Stimulated activated CD4-positive, alpha-beta T cell treated with anti-CD3 and anti-CD28 coated beads, Interleukin-1b, Interleukin-23, amount 100 ng/mL, for 1 hour (primary cell): ENCODE measurements around the gene FST.

Experiments
- DNase-seq, 2 donors: peaks; one replicate each; pipeline ENCODE4 v3.0.0-alpha.2; 2020; ENCODE audit warnings: low read depth in 2 of 2

The FST gene

GRCh38 chr5:53480416-53481158 is at the start of gene FST:
Gene FST (plus strand): TSS chr5:53480629. CDS start chr5:53480792, 163 bp downstream.
- DNase-seq = no peak

- no peak for DNase-seq
These were observed 48.8 kb upstream of the FST start for GRCh38 chr5:53431665-53432064.

GRCh38 chr5:53433026-53433425 is 47.4 kb upstream of the FST start:
- no peak for DNase-seq

GRCh38 chr5:53434541-53434940 is 45.9 kb upstream of the FST start:
- no peak for DNase-seq

GRCh38 chr5:53436480-53437191 is 43.8 kb upstream of the FST start:
- DNase-seq = no peak

- DNase-seq = no peak
These were observed 42.4 kb upstream of the FST start for GRCh38 chr5:53438079-53438478.

GRCh38 chr5:53438486-53439472 is 41.6 kb upstream of the FST start:
- DNase-seq = no peak

GRCh38 chr5:53442961-53443360 is 37.5 kb upstream of the FST start:
- DNase-seq = no peak

GRCh38 chr5:53445569-53445968 is 34.9 kb upstream of the FST start:
- no peak for DNase-seq

- no peak for DNase-seq
These were observed 33.5 kb upstream of the FST start for GRCh38 chr5:53446908-53447307.

GRCh38 chr5:53448851-53449250 is 31.6 kb upstream of the FST start:
- DNase-seq = no peak

GRCh38 chr5:53453898-53454718 is 26.3 kb upstream of the FST start:
- no peak for DNase-seq

- no peak for DNase-seq
These were observed 25.8 kb upstream of the FST start for GRCh38 chr5:53454719-53455000.

GRCh38 chr5:53456366-53456765 is 24.1 kb upstream of the FST start:
- no peak for DNase-seq

GRCh38 chr5:53463909-53464621 is 16.4 kb upstream of the FST start:
- no peak for DNase-seq

- no peak for DNase-seq
These were observed 15.7 kb upstream of the FST start for GRCh38 chr5:53464722-53465121.

- DNase-seq = no peak
These were observed 10.3 kb upstream of the FST start for GRCh38 chr5:53469946-53470687.

GRCh38 chr5:53472279-53472678 is 8.2 kb upstream of the FST start:
- no peak for DNase-seq

- DNase-seq = no peak
These were observed 7.5 kb upstream of the FST start for GRCh38 chr5:53472720-53473510.
